Prostate gland (tissue), 2 donors: ENCODE measurements around the gene CABLES2. TPM values are rescaled to one million over a fixed set of nuclear protein-coding genes. Genes with fewer than 3 reads are reported as not detected.

ENCODE experiments used
- DNase-seq: peaks from one replicate; pipeline ENCODE4 v3.0.0-alpha.2; 2019; ENCODE audit warnings: low spot score
- H3K27ac ChIP-seq, 2 donors: fragments of 200-600 bp; sonication (generic); 2 replicates each; pipeline ENCODE4 v1.5.1; 2017 to 2019
- H3K27me3 ChIP-seq: fragments of 200-600 bp; sonication (generic); replicated peaks from 2 replicates; pipeline ENCODE4 v1.5.1; 2019; ENCODE audit not compliant: insufficient read depth
- H3K36me3 ChIP-seq, 2 donors: fragments of 200-600 bp; sonication (generic); 1 replicate in 1 of 2; 2 replicates in 1 of 2; pipeline versions ENCODE4 v1.5.1 to v1.8.1; 2017 to 2019
- H3K4me1 ChIP-seq: fragments of 200-600 bp; sonication (generic); replicated peaks from 2 replicates; pipeline ENCODE4 v1.5.1; 2019
- H3K4me3 ChIP-seq, 2 donors: fragments of 200-600 bp; sonication (generic); 2 replicates each; pipeline ENCODE4 v1.5.1; 2017 to 2019
- H3K9me3 ChIP-seq: fragments of 200-600 bp; sonication (generic); 2 replicates; pipeline ENCODE4 v1.5.1; 2017
- POLR2A ChIP-seq: fragments of 450-650 bp; IDR thresholded peaks from one replicate; pipeline ENCODE4 v1.6.1; 2016; ENCODE audit warnings: antibody characterized with exemption, mild to moderate bottlenecking
- POLR2AphosphoS5 ChIP-seq: sonication (generic); formaldehyde crosslinking; IDR thresholded peaks from one replicate; pipeline ENCODE4 v1.6.1; 2017; ENCODE audit warnings: antibody characterized with exemption
- WGBS: methylation state at CpG from one replicate; pipeline ENCODE4 v1.1.5; 2018; 5-methylcytosine and 5-hydroxymethylcytosine counted together
- intact Hi-C: fragments of 100-400 bp; cut with DNase I; formaldehyde crosslinking; loops from one replicate; pipeline ENCODE4 v1.14.2; 2022
- total RNA-seq, 2 donors: library from RNA; depleted of rRNA; stranded (reverse); fragments of >200 nt; gene quantifications; one replicate each; pipeline ENCODE4 v1.1.0, GENCODE V29; 2016
- TF ChIP-seq, protein P1 (sequence below), 4 experiments: fragments of 200-600 bp in 2 of 4; fragments of 450-650 bp in 2 of 4; sonication (generic) in 2 of 4; IDR thresholded peaks; 1 replicate in 3 of 4; 2 replicates in 1 of 4; pipeline ENCODE4 v1.5.1; 2016 to 2019; ENCODE audit warnings: antibody characterized with exemption in 4 of 4, mild to moderate bottlenecking in 2 of 4, moderate library complexity in 2 of 4

CABLES2 gene
- total RNA-seq, 2 donors from 2014 or later = 4.1 to 31.3 TPM

DNA sequence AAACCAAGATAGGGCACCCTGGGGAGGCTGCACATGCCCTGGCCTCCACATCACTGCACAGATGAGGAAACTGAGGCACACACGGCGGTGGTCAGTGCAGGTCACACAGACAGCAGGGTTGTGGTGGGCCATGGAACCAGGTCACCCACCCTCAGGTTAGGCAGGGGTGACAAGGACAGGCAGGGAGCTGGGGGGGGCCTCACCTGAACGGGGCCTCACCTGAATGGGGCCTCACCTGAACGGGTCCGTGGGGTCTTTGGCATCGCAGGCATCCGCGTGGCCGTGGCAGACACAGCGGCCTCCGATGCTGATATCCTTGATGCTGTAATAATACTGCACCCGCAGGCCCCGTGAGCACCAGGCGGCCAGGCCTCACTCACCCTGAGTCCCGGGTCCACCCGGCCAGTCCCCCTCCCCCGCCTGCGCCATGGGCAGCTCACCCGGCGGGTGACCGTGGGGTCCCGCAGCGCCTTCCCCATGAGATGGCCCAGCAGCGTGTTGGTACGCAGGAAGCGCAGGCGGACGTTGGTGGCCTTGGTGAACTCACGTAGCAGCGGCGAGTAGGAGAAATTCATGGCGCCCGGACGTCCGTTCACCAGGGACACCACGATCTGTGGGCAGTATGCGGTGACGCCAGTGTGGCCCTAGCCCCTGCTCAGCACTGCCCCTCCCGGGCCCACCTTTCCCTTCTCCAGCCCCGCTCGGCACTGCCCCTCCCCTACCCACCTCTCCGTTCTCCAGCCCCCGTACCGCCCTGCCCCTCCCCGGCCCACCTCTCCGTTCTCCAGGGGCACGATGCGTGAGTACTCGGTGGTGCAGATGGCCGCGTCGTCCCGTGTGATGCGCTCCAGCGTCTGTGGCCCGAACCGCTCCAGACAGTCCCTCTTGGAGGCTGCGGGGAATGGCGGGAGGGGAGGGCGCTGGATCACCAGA, 55.4 kb downstream of the CABLES2 start:
- Histone ChIP-seq H3K9me3 (no peaks in the 10 kb centered on the region), H3K27me3 (no peaks in the 10 kb centered on the region), H3K4me3 (no peak overlapping the region), H3K4me1 (peaks cover 41% of the 10 kb centered on the region), H3K27ac (peak overlapping the region; percentile 62 to 65), H3K36me3 (peaks cover 0 to 6% of the 10 kb centered on the region in 2 donors)
- intact Hi-C loops = loop anchor here (2.0 kb wide), 1 partner anchor 25 kb away; no protein-coding TSS in a partner anchor
- DNase-seq = no peak
- TF ChIP-seq, protein P1, sequence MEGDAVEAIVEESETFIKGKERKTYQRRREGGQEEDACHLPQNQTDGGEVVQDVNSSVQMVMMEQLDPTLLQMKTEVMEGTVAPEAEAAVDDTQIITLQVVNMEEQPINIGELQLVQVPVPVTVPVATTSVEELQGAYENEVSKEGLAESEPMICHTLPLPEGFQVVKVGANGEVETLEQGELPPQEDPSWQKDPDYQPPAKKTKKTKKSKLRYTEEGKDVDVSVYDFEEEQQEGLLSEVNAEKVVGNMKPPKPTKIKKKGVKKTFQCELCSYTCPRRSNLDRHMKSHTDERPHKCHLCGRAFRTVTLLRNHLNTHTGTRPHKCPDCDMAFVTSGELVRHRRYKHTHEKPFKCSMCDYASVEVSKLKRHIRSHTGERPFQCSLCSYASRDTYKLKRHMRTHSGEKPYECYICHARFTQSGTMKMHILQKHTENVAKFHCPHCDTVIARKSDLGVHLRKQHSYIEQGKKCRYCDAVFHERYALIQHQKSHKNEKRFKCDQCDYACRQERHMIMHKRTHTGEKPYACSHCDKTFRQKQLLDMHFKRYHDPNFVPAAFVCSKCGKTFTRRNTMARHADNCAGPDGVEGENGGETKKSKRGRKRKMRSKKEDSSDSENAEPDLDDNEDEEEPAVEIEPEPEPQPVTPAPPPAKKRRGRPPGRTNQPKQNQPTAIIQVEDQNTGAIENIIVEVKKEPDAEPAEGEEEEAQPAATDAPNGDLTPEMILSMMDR (IDR thresholded peaks at IDR 0.05) = no peak
- TF ChIP-seq POLR2A (no peak), POLR2AphosphoS5 (no peak)
- WGBS = 85% methylated on average over 60 of the region's 60 CpGs

GRCh38 chr20:62350629-62351422, 56.3 kb downstream of the CABLES2 start:
- intact Hi-C loops = no loop called here
- H3K9me3 ChIP-seq = no peaks in the 10 kb centered on the region
- H3K36me3 ChIP-seq = peaks cover 0 to 6% of the 10 kb centered on the region in 2 donors
- H3K4me3 ChIP-seq = no peak overlapping the region
- peak overlapping the region; percentile 41 to 65 for H3K27ac ChIP-seq
- TF ChIP-seq POLR2AphosphoS5 (no peak), POLR2A (no peak)
- TF ChIP-seq, protein P1 (IDR thresholded peaks at IDR 0.05) = no peak
- 63% methylated on average over 15 of the region's 23 CpGs for WGBS
- DNase-seq = no peak
- no peaks in the 10 kb centered on the region for H3K27me3 ChIP-seq
- peaks cover 32% of the 10 kb centered on the region for H3K4me1 ChIP-seq

- TF ChIP-seq POLR2AphosphoS5 = peak; percentile 89
- TF ChIP-seq, protein P1 (IDR thresholded peaks at IDR 0.05) = no peak
- Histone ChIP-seq H3K4me3 (no peak overlapping the region), H3K9me3 (no peaks in the 10 kb centered on the region), H3K36me3 (peaks cover 0 to 6% of the 10 kb centered on the region in 2 donors), H3K4me1 (peaks cover 26% of the 10 kb centered on the region), H3K27ac (peak overlapping the region; percentile 41 to 65), H3K27me3 (no peaks in the 10 kb centered on the region)
- intact Hi-C loops = no loop called here
- WGBS = 53% methylated on average over 12 of the region's 16 CpGs
- DNase-seq = peak; percentile 90
Measured at GRCh38 chr20:62350098-62350628, 56.9 kb downstream of the CABLES2 start.

DNA sequence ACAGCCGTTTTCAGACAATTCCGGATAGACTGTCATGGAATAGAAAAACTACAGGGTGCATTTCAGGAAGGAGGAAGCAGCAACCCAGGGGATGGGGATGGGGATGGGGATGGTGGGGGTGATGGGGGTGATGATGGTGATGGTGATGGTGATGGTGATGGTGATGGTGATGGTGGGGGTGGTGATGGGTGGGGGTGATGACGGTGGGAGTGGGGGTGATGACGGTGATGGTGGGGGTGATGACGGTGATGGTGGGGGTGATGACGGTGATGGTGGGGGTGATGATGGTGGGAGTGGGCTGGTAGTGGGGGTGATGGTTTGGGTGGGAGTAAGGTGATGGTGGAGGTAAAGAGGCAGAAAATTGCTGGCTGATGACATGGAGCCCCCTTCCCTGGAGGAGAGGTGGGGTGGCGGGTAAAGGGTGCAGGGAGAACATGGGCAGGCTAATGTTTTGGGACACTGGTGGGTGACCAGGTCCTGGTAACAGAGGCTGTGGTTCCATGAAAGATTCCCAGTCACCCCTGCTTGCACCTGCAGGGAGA, 57.5 kb downstream of the CABLES2 start:
- H3K36me3 ChIP-seq = peaks cover 0 to 6% of the 10 kb centered on the region in 2 donors
- 46% methylated on average over 6 of the region's 7 CpGs for WGBS
- peaks cover 21% of the 10 kb centered on the region for H3K4me1 ChIP-seq
- no peak overlapping the region for H3K27ac ChIP-seq
- H3K4me3 ChIP-seq = no peak overlapping the region
- TF ChIP-seq POLR2A (no peak), POLR2AphosphoS5 (no peak)
- TF ChIP-seq, protein P1 (IDR thresholded peaks at IDR 0.05) = no peak
- no peak for DNase-seq
- H3K9me3 ChIP-seq = no peaks in the 10 kb centered on the region
- intact Hi-C loops = no loop called here
- H3K27me3 ChIP-seq = no peaks in the 10 kb centered on the region
